Activated T-cell treated with anti-CD3 and anti-CD28 coated beads, Interleukin-2, amount 50 U/mL, for 48 hours (primary cell): ENCODE measurements around the gene SLC22A13.
"Not testable (repeated sequence)": the region's sequence is repeated elsewhere in the genome, so short reads cannot be mapped to it uniquely, and the experiment has no call there.

ENCODE experiments used
- DNase-seq, 2 experiments: peaks; one replicate each; pipeline ENCODE4 v3.0.0-alpha.2; 2020

SLC22A13 gene

DNA sequence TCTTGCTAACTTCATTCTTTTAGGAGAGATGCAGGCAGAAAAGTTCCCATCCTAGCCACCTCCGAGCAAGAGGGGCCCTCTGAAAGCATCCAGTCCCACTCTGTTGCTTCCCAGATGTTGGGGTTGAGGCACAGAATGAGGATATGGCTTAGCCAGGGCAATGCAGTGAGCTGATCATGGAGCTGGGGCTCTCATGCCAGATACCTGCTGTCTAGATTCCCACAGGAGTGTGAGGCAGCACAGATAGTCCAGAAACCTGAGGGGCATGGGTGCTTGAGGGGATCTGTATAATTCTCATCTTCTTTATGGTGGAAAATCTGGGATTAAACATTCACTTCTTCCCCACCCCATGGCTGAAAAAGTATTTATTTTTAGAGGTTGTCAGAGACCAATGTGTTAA, 1.2 kb downstream of the SLC22A13 start:
- no peak for DNase-seq

DNA sequence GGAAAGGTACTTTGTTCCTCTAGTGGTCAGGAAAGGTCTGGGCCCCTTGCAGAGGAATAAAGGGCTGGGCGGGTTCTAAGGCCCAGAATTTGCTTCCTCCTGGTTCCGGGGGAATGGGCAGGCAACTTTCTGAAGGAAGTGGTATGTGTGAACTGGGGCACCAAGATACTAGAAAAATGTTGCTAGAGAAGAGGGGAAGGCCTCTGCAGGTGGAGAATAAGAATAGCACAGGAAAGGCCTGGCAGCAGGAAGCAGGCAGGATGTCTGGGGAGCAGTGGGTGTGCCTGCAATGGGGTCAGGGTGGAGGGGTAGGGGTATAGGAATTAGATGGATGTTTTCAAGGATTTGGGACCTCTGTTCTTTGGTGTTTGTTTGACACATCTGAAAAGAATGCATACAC, 2.0 kb downstream of the SLC22A13 start:
- DNase-seq, result no peak

DNA sequence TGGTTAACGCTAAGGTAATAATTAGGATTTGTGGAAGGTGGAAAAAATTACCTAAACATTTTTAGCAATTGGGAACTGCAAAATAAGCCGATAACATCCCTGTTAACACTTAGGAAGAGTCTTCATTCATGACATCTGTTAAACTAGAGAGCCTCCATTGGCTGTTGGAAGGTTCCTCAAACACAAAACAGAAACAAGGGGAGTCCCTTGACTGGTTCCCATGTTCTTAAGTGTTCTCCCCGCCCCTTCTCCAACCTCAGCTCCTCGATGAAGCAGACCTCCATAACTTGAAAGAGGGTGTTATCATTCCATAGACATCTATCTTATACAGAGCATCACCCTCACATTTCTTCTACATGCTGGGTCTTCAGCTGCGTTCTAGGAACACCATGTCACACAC, 2.5 kb downstream of the SLC22A13 start:
- DNase-seq, result no peak

- DNase-seq, result no peak
Observed at GRCh38 chr3:38268522-38268921, 2.9 kb downstream of the SLC22A13 start.

- DNase-seq, result no peak
Observed at GRCh38 chr3:38270606-38271005, 5.0 kb downstream of the SLC22A13 start.

DNA sequence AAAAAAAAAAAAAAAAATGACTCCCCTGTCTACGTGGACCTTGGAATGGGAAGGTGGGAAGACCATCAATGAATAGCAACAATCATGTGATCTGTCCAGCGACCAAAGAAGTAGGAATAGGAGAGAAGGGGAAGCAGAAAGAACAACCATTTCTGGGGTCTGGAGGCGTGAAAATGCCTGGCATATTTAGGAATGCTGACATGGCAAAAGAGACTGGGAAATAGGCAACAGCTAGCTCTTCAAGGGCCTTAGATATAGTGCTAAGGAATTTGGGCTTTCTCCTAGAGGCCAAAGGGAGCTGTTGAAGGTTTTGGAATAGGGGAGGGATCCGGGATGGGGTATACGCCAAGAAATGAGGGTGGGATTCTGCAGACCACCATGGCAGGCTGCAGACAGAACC, 5.9 kb downstream of the SLC22A13 start:
- DNase-seq, result no peak

DNA sequence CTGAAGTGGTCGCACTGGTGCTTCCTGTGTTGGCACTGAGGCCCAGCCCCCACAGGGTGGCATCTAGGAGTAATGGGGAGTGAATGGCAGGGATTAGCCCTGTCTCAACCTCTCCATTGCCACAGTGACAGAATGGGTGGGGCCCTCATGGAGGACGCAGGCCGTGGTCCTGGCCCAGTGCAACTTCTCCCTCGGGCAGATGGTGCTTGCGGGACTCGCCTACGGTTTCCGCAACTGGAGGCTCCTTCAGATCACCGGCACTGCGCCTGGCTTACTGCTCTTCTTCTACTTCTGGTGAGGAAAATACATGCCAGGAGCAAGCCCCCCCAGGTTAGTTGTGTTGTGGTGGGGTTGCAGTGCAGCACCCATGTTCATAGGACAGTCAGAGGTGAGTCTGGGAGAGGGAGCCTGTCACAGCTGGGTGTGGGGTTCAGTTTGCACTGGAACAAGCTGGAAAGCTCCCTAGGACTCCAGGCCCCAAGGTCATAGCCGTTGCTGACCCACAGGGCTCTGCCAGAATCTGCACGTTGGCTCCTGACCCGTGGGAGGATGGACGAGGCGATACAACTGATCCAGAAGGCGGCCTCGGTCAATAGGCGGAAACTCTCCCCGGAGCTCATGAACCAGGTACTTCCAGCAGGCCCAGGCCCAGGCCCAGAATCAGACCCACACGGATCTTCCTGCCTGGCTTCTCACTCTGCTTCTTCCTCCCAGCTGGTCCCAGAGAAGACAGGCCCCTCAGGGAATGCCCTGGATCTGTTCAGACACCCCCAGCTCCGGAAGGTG, 9.4 kb downstream of the SLC22A13 start:
- DNase-seq, result no peak

- no peak for DNase-seq
Observed at GRCh38 chr3:38275658-38276057, 10.0 kb downstream of the SLC22A13 start.

DNA sequence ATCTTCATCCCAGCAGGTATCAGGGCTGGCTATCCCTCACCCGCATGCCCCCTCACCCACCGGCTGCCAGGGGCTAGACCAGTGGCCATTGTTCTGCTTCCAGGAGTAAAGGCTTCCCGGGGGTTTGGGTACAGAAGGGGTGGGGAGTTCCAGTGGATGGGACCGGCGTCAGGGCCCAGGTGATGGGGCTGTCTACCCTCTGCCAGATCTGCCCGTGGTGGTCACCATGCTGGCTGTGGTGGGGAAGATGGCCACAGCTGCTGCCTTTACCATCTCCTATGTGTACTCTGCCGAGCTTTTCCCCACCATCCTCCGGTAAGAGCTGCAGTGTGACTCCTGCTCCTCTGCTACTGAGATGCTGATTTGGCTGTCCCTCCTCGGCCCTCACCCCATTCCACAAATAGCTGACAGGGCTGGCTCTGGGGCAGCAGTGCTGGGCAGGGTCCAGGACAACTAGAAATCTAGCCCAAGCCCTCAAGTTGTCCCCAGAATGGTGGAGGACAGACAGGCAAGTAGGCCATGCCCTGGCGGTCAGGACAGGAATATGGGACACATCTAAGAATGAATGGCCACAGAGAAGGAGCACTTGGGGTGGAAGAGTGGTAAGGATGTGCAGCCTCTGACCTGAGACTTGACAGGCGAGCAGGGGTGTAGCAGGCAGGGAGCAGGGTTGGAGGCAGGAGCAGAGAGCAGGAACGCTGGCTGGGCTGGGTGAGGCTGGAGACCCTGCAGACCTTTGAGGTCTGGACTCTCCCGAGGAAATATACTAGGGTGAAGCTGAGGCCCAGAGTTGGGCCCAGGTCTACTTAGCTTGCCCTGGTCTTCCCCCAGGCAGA, 10.7 kb downstream of the SLC22A13 start:
- no peak for DNase-seq

DNA sequence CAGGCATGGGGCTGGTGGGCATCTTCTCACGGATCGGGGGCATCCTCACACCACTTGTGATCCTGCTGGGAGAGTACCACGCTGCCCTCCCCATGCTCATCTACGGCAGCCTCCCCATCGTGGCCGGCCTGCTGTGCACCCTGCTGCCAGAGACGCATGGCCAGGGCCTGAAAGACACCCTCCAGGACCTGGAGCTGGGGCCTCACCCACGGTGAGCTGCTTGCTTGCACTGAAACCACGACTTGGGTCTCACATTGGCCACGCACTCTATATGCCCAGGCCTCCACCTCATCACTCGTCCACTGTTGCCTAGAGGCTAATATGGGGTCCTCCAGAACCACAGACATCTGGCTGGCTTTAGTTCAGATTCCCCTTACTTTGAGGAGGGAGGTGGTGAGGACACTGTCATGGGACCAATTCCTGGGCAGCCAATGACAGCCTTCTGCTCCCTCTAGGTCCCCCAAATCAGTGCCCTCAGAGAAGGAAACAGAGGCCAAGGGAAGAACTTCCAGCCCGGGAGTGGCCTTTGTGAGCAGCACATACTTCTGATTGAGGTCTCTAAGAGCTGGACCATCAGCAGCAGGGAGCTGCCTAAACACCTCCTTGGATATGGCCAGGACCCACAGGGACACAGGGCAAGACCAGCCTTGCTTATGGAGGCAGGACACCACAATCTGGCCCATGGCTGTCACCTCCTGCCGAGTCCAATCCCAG, 11.5 kb downstream of the SLC22A13 start:
- DNase-seq, result no peak

DNA sequence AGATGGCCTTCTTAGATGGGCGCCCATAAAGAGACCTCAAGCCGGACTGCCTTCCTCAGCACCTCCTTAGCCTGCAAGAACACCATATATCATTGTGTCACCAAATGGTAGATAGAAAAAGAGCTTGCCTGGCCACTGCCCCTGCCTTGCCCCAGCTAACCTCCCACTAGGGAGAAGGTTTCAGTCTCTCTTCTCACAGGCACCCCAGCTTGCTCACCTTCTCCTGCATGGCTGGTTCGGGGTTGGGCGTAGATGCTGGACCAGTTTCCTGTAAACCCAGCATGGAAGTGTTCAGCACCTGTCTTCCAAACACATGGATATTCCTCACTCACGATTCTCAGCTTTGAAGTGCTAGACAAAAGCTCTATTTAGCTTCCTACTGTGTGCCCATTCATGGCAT, 13.2 kb downstream of the SLC22A13 start:
- DNase-seq, result no peak

DNA sequence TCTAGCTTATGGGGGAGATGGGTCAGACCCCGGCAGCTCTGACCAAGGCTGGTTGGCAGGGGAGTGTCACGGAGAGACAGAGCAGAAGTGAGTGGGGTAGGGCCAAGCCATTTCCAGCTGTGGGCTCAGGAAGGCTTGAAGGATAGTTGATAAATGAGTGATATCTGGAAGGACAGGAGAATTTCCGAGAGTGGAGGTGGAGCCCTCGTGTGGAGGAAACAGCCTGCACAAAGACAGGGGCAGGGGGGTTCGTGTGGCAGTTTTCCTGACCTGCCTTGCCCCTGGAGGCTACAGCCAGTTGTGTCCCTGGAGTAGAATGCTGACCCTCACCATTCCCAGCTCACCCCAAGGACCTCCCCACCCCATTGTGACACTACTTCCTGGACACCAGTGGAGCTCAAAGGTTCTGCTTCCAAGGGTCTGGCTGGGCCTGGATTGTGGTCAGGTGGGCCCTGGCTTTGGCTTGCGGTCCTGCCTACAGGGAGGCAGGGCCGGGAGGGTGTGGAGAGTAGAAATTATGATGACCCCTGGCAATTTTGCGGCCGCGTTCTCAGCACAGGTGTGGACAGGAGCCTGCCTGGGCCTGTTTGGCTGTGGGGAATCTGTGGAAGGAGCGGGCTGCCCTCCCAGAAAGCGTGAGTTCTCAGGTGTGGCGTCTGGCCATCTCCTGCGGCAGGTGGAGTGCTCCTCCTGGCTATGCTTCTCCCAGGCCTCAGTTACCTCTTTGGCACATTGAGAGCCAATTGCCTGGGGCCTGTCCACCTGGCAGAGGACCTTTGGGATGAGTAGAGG, 16.5 kb downstream of the SLC22A13 start, which contains the start of gene SLC22A14:
Gene SLC22A14, plus strand, starts transcription at position 400 of the 792 bp plus-strand sequence. CDS start 23,733 bp downstream, outside the sequence.
- no peak for DNase-seq

GRCh38 chr3:38283810-38284755, 18.5 kb downstream of the SLC22A13 start:
- DNase-seq, result no peak

GRCh38 chr3:38284756-38285150, 19.1 kb downstream of the SLC22A13 start:
- DNase-seq, result no peak

DNA sequence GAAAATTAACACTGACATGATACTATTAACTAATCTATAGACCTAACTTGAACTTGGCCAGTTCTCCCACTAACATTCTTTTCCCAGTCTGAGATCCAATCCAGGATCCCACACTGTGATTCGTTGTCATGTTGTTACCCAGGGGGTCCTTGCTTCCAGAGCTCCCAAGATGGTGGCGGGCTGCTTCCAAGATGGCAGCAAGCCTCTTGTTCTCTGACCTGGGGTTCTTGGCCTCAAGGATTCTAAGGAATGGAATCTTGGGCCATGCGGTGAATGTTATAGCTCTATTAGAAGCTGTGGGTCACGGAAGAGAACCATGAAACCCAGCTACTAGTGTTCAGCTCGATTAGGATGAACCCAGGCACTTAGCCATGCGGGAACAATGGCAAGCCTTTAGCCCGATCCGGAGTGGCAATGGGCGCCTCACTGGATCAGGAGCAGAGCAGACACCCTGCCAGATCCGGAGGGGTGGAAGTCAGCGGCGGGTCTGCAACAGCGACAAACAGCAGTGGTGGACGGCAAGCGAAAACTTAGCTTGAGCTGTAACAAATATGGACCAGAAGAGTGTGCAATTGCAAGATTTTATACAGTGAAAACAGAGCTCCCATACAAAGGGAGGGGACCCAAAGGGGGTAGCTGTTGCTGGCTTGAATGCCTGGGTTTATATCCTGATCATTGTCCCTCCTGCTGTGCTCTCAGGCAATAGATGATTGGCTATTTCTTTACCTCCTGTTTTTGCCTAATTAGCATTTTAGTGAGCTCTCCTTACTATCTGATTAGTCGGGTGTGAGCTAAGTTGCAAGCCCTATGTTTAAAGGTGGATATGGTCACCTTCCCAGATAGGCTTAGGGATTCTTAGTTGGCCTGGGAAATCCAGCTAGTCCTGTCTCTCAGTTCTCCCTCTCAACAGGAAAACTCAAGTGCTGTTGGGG, 23.9 kb downstream of the SLC22A13 start:
- not testable (repeated sequence) for DNase-seq

DNA sequence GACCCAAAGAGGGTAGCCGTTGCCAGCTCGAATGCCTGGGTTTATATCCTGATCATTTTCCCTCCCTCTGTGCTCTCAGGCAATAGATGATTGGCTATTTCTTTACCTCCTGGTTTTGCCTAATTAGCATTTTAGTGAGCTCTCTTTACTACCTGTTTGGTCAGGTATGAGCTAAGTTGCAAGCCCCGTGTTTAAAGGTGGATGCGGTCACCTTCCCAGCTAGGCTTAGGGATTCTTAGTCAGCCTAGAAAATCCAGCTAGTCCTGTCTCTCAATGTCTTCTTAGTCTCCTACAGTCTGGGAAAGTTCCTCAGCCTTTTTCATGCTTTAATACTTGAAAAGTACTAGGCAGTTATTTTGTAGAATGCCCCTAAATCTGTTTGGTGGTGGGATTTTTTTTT, 31.4 kb downstream of the SLC22A13 start:
- not testable (repeated sequence) for DNase-seq

GRCh38 chr3:38297537-38297936, 31.9 kb downstream of the SLC22A13 start:
- no peak for DNase-seq

- DNase-seq, result no peak
Observed at GRCh38 chr3:38297947-38298711, 32.5 kb downstream of the SLC22A13 start.

DNA sequence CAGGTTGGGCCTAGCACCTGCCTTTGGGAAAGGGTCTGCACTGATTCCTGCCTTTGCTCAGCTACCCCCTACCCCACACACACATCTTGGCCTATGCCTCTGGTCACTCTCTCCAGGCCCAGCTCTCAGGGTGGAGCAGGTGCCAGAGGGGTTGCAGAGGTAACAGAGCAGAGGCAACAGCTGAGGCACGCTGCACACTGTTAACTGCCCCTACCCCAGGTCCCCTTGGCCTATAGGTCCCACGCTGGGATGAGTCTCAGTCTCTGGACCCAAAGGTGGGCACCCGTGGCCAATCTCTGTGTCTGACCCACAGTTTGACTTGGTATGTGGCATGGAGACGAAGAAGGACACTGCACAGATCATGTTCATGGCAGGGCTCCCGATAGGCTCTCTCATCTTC, 41.3 kb downstream of the SLC22A13 start:
- no peak for DNase-seq
